ENCODE data around the gene TEAD3. TPM values are rescaled to one million over a fixed set of nuclear protein-coding genes. Genes with fewer than 3 reads are reported as not detected.
"Not testable (repeated sequence)": the region's sequence is repeated elsewhere in the genome, so short reads cannot be mapped to it uniquely, and the experiment has no call there.

Gene TEAD3
- polyA plus RNA-seq, 1 donor from 2014 or later, result 0.10 TPM

DNA sequence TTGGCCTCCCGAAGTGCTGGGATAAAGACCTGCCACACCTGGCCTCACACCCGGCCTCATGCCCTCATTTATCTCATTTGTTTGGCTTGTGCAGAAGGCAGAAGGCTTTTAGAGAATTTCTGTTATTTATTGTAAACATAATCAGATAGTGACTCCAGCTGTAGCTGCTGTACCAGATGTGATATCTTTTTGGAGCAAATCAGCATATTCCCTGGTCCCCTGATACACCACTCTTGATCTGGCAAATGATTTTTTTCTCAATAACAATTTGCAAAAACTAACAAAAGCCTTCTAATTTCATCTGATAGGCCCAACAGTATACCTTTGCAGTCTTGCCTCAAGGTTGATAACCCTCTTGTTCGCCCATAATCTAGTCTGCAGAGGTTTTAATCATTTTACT is 42.3 kb upstream of the TEAD3 start:
- H4K20me1 ChIP-seq (ENCODE audit: insufficient read depth), result no peaks in the 10 kb centered on the region
- no peaks in the 10 kb centered on the region for H3K27me3 ChIP-seq (ENCODE audit: insufficient read depth, low read depth, low read length)
- no peak overlapping the region for H2AFZ ChIP-seq (ENCODE audit: low read depth, low read length)
- H3K4me3 ChIP-seq (ENCODE audit: low read length), result no peak overlapping the region
- H3K9ac ChIP-seq (ENCODE audit: low read length), result no peak overlapping the region
- no peaks in the 10 kb centered on the region for H3F3A ChIP-seq (ENCODE audit: insufficient read depth, low read length, poor library complexity, severe bottlenecking)
- no peak overlapping the region for H3K4me2 ChIP-seq (ENCODE audit: low read length)
- no peak overlapping the region for H3K27ac ChIP-seq (ENCODE audit: low read length)
- TF ChIP-seq POLR2AphosphoS5 (IDR thresholded peaks at IDR 0.05), result no peak
- TF ChIP-seq TAF1 (IDR thresholded peaks at IDR 0.05; ENCODE audit: low read depth), result no peak
- TF ChIP-seq, protein P1, sequence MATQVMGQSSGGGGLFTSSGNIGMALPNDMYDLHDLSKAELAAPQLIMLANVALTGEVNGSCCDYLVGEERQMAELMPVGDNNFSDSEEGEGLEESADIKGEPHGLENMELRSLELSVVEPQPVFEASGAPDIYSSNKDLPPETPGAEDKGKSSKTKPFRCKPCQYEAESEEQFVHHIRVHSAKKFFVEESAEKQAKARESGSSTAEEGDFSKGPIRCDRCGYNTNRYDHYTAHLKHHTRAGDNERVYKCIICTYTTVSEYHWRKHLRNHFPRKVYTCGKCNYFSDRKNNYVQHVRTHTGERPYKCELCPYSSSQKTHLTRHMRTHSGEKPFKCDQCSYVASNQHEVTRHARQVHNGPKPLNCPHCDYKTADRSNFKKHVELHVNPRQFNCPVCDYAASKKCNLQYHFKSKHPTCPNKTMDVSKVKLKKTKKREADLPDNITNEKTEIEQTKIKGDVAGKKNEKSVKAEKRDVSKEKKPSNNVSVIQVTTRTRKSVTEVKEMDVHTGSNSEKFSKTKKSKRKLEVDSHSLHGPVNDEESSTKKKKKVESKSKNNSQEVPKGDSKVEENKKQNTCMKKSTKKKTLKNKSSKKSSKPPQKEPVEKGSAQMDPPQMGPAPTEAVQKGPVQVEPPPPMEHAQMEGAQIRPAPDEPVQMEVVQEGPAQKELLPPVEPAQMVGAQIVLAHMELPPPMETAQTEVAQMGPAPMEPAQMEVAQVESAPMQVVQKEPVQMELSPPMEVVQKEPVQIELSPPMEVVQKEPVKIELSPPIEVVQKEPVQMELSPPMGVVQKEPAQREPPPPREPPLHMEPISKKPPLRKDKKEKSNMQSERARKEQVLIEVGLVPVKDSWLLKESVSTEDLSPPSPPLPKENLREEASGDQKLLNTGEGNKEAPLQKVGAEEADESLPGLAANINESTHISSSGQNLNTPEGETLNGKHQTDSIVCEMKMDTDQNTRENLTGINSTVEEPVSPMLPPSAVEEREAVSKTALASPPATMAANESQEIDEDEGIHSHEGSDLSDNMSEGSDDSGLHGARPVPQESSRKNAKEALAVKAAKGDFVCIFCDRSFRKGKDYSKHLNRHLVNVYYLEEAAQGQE (IDR thresholded peaks at IDR 0.05; ENCODE audit: borderline replicate concordance), result no peak
- TF ChIP-seq, protein P2, sequence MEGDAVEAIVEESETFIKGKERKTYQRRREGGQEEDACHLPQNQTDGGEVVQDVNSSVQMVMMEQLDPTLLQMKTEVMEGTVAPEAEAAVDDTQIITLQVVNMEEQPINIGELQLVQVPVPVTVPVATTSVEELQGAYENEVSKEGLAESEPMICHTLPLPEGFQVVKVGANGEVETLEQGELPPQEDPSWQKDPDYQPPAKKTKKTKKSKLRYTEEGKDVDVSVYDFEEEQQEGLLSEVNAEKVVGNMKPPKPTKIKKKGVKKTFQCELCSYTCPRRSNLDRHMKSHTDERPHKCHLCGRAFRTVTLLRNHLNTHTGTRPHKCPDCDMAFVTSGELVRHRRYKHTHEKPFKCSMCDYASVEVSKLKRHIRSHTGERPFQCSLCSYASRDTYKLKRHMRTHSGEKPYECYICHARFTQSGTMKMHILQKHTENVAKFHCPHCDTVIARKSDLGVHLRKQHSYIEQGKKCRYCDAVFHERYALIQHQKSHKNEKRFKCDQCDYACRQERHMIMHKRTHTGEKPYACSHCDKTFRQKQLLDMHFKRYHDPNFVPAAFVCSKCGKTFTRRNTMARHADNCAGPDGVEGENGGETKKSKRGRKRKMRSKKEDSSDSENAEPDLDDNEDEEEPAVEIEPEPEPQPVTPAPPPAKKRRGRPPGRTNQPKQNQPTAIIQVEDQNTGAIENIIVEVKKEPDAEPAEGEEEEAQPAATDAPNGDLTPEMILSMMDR (IDR thresholded peaks at IDR 0.05; ENCODE audit: poor library complexity, severe bottlenecking), result no peak
- TF ChIP-seq RAD21 (conservative IDR thresholded peaks at IDR 0.05), result no peak
- no peak for TF ChIP-seq EP300 (conservative IDR thresholded peaks at IDR 0.05; ENCODE audit: poor library complexity, severe bottlenecking)
- no peaks in the 10 kb centered on the region for H3K9me2 ChIP-seq (ENCODE audit: insufficient read depth, low read length)
- H3K79me2 ChIP-seq (replicated peaks; ENCODE audit: insufficient read depth, low read length), result no peaks in the 10 kb centered on the region
- H3K36me3 ChIP-seq (ENCODE audit: insufficient read depth, low read length), result no peaks in the 10 kb centered on the region
- H3K9me3 ChIP-seq (ENCODE audit: low read length), result no peaks in the 10 kb centered on the region

DNA sequence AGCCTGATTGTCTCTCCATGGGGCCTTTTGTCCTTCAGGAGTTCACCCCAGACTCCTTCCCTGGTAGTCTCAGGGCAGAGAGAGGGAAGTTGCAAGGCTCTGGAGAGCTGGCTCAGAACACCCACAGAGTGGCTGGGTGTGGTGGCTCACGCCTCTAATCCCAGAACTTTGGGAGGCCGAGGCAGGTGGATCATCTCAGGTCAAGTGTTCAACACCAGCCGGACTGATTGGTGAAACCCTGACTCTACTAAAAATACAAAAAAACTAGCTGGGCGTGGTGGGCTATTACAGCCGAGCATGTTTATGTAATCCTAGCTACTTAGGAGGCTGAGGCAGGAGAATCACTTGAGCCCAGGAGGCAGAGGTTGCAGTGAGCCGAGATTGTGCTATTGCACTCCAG is 39.0 kb upstream of the TEAD3 start:
- not testable (repeated sequence) for H3K27ac ChIP-seq (ENCODE audit: low read length); H4K20me1 ChIP-seq (ENCODE audit: insufficient read depth); H3K36me3 ChIP-seq (ENCODE audit: insufficient read depth, low read length); H3F3A ChIP-seq (ENCODE audit: insufficient read depth, low read length, poor library complexity, severe bottlenecking); H3K79me2 ChIP-seq (replicated peaks; ENCODE audit: insufficient read depth, low read length); H3K27me3 ChIP-seq (ENCODE audit: insufficient read depth, low read depth, low read length); H3K4me3 ChIP-seq (ENCODE audit: low read length); H3K9ac ChIP-seq (ENCODE audit: low read length); H2AFZ ChIP-seq (ENCODE audit: low read depth, low read length); H3K9me2 ChIP-seq (ENCODE audit: insufficient read depth, low read length); H3K4me2 ChIP-seq (ENCODE audit: low read length); H3K9me3 ChIP-seq (ENCODE audit: low read length)

DNA sequence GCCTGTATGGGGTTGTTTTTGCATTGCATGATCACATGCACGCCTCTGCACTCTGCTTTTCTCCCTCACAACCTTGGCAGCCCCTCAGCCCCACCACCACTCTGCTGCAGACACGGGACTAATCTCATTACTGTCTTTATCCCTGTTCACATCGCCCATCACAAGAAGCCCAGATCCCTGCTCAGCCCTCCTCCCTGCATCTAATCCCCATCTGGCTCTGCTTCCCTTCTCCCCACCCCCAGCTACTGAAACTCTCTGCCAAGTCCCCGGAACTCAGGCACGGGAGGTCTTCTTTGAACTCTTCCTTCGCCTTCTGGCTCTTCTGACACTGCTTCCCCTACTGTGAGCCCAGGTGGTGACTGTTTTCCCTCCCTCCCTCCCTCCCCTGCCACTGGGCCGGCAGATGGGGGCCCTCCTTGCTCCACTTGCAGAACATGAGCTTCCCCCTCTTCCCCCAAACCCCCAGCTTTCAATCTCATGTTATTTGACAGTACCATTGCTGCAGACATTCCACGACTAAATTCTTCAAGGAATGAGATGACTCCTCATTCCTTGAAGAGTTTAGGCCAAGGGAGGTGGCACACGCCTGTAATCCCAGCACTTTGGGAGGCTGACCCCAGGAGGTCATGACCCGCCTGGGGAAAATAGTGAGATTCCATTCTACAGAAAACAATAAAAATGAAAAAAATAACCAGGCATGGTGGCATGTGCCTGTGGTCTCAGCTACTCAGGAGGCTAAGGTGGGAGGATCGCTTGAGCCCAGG is 37.7 kb upstream of the TEAD3 start:
- no peaks in the 10 kb centered on the region for H4K20me1 ChIP-seq (ENCODE audit: insufficient read depth)
- H3K27me3 ChIP-seq (ENCODE audit: insufficient read depth, low read depth, low read length), result no peaks in the 10 kb centered on the region
- no peak overlapping the region for H2AFZ ChIP-seq (ENCODE audit: low read depth, low read length)
- no peak overlapping the region for H3K27ac ChIP-seq (ENCODE audit: low read length)
- H3K9me3 ChIP-seq (ENCODE audit: low read length), result no peaks in the 10 kb centered on the region
- TF ChIP-seq EZH2 (IDR thresholded peaks at IDR 0.05; ENCODE audit: borderline replicate concordance, insufficient read depth, low read length, poor library complexity, severe bottlenecking) (no peak), TAF1 (IDR thresholded peaks at IDR 0.05; ENCODE audit: low read depth) (no peak), SMC3 (conservative IDR thresholded peaks at IDR 0.05; ENCODE audit: poor library complexity) (no peak), RAD21 (conservative IDR thresholded peaks at IDR 0.05) (no peak), POLR2AphosphoS5 (IDR thresholded peaks at IDR 0.05) (no peak), MXI1 (conservative IDR thresholded peaks at IDR 0.05; ENCODE audit: poor library complexity, severe bottlenecking) (no peak), EP300 (conservative IDR thresholded peaks at IDR 0.05; ENCODE audit: poor library complexity, severe bottlenecking) (no peak)
- TF ChIP-seq, protein P2 (IDR thresholded peaks at IDR 0.05; ENCODE audit: poor library complexity, severe bottlenecking), result no peak
- TF ChIP-seq, protein P1 (IDR thresholded peaks at IDR 0.05; ENCODE audit: borderline replicate concordance), result no peak
- H3K4me2 ChIP-seq (ENCODE audit: low read length), result no peak overlapping the region
- no peaks in the 10 kb centered on the region for H3F3A ChIP-seq (ENCODE audit: insufficient read depth, low read length, poor library complexity, severe bottlenecking)
- H3K9ac ChIP-seq (ENCODE audit: low read length), result no peak overlapping the region
- no peak overlapping the region for H3K4me3 ChIP-seq (ENCODE audit: low read length)
- H3K9me2 ChIP-seq (ENCODE audit: insufficient read depth, low read length), result no peaks in the 10 kb centered on the region
- H3K79me2 ChIP-seq (replicated peaks; ENCODE audit: insufficient read depth, low read length), result no peaks in the 10 kb centered on the region
- H3K36me3 ChIP-seq (ENCODE audit: insufficient read depth, low read length), result no peaks in the 10 kb centered on the region

Measured in neural cell (in vitro differentiated cells).